Activated naive CD4-positive, alpha-beta T cell treated with anti-CD3 and anti-CD28 coated beads, Interleukin-2, amount 10 ng/mL, durations not matched to agents 7 days and 5 days (primary cell): ENCODE data around the gene FXYD2.
A peak's percentile ranks its signal among the peaks of the same experiment; 100 is the strongest.

Experiments used
- CTCF ChIA-PET: fragments of 350-600 bp; sonication (Branson Sonifier 250); formaldehyde crosslinking; loops from one replicate; lab custom pipeline; 2021; ENCODE audit warnings: antibody characterized with exemption; lab: Charles Lee
- DNase-seq: peaks from one replicate; pipeline ENCODE4 v3.0.0-alpha.2; 2020
- H3K27ac Mint-ChIP-seq: one replicate; pipeline ENCODE4 v1.8.0; 2021; ENCODE audit warnings: mild to moderate bottlenecking, moderate library complexity, mixed read lengths
- H3K27me3 Mint-ChIP-seq: one replicate; pipeline ENCODE4 v1.8.0; 2021; ENCODE audit warnings: mild to moderate bottlenecking, mixed read lengths
- H3K36me3 Mint-ChIP-seq: one replicate; pipeline ENCODE4 v1.8.0; 2021; ENCODE audit warnings: mixed read lengths
- H3K4me1 Mint-ChIP-seq: one replicate; pipeline ENCODE4 v1.8.0; 2021; ENCODE audit warnings: mixed read lengths
- H3K4me3 Mint-ChIP-seq: one replicate; pipeline ENCODE4 v1.8.0; 2021; ENCODE audit warnings: mild to moderate bottlenecking, moderate library complexity, mixed read lengths
- H3K9me3 Mint-ChIP-seq: one replicate; pipeline ENCODE4 v1.8.0; 2021; ENCODE audit warnings: mixed read lengths

The FXYD2 gene

DNA sequence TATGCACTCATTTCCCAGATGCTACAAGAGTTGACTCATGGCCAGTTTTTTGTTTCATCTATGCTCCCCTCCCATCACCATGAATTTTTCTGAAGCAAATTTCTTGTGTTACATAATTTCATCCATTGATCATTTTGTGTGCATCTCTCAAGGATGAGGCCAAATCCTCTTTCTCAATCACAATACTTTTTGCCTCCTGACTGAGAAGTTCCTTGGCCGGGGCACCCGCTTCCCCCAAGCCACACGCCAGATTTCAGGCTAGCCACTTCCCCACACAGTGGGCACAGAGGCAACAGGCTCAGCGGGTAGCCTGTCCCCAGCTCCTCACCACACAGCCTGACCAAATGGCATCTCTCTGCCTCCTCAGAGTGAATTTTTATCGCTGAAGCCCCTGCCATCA, 17.7 kb downstream of the FXYD2 start:
- H3K27me3 Mint-ChIP-seq, result peaks cover 58% of the 10 kb centered on the region
- no peaks in the 10 kb centered on the region for H3K36me3 Mint-ChIP-seq
- H3K9me3 Mint-ChIP-seq, result no peaks in the 10 kb centered on the region
- CTCF ChIA-PET, result interaction anchor here (0.6 to 7.5 kb wide), 32 partner anchors 8 to 465 kb away, joined by 3 to 270 read pairs (median 4); partner anchors contain the start of genes DSCAML1 and FXYD2
- H3K4me3 Mint-ChIP-seq, result no peak overlapping the region
- peaks cover 9% of the 10 kb centered on the region for H3K4me1 Mint-ChIP-seq
- H3K27ac Mint-ChIP-seq, result no peak overlapping the region
- no peak for DNase-seq

DNA sequence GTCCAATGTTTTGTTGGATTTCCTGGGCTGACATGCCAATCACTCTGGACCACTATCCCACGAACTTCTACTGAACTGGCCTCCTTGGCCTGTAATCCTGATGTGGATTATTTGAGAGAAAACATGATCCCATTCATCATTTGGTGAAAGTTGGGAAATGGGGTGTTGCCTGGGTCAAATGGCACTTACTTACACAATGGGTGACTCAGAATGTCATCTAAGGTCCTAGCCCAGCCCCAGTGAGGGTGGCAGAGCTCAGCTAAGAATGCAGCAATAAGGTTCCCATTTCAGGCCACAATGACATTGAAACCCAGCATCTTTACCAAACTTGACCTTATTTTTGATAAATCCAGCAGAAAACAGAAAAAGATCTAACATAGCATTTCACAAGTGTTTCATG, 19.5 kb downstream of the FXYD2 start:
- Mint-ChIP-seq H3K27me3 (peaks cover 57% of the 10 kb centered on the region), H3K4me3 (no peak overlapping the region), H3K9me3 (no peaks in the 10 kb centered on the region), H3K4me1 (peaks cover 9% of the 10 kb centered on the region), H3K36me3 (no peaks in the 10 kb centered on the region), H3K27ac (no peak overlapping the region)
- no peak for DNase-seq
- CTCF ChIA-PET, result interaction anchor here (0.7 to 7.5 kb wide), 6 partner anchors 13 to 249 kb away, joined by 3 to 84 read pairs (median 6); no protein-coding TSS in a partner anchor

DNA sequence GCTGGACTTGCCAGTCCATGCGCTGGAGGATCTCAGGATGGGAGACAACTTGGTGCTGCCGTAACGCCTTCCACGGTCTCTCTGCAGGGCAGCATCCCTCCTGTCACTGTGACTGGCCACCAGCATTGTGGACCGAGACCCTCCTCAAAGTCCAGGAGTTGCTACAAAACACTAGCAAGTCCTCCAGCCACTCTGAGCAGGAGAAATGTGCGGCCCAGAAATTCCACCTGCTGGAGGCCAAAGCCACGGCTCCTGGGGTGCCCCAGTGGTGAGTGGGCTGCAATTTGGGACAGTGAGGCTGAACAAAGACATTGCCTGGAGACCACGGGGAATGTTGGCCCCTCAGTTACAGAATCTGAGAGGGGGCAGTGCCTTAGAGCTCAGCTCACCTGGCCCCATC, 20.6 kb downstream of the FXYD2 start:
- Mint-ChIP-seq H3K9me3 (no peaks in the 10 kb centered on the region), H3K36me3 (no peaks in the 10 kb centered on the region), H3K27ac (no peak overlapping the region), H3K4me3 (no peak overlapping the region), H3K4me1 (peaks cover 4% of the 10 kb centered on the region), H3K27me3 (peaks cover 57% of the 10 kb centered on the region)
- CTCF ChIA-PET, result interaction anchor here (1.2 to 7.5 kb wide), 4 partner anchors 14 to 250 kb away, joined by 3 to 84 read pairs (median 10); no protein-coding TSS in a partner anchor
- DNase-seq, result no peak

DNA sequence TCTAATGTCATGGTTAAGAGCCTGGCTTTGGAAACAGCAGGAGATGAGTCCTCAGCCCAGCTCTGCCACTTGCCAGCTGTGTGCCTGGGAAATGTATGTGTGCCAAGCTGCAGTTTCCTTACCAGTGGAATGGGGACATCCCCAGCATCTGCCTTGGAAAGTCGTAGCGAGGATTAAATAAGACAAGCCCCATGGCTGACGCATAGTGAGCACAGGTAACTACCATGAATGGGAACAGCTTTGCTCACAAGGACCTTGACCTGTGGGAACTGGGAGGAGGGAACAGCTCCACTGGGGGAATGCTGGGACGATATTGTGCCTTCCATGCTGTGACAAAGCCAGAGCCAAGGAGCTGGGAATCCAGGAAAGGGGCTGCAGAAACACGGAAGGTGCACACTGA, 24.9 kb downstream of the FXYD2 start:
- CTCF ChIA-PET, result interaction anchor here (1.6 to 1.7 kb wide), 2 partner anchors 9 to 16 kb away, joined by 5 to 7 read pairs; no protein-coding TSS in a partner anchor

DNA sequence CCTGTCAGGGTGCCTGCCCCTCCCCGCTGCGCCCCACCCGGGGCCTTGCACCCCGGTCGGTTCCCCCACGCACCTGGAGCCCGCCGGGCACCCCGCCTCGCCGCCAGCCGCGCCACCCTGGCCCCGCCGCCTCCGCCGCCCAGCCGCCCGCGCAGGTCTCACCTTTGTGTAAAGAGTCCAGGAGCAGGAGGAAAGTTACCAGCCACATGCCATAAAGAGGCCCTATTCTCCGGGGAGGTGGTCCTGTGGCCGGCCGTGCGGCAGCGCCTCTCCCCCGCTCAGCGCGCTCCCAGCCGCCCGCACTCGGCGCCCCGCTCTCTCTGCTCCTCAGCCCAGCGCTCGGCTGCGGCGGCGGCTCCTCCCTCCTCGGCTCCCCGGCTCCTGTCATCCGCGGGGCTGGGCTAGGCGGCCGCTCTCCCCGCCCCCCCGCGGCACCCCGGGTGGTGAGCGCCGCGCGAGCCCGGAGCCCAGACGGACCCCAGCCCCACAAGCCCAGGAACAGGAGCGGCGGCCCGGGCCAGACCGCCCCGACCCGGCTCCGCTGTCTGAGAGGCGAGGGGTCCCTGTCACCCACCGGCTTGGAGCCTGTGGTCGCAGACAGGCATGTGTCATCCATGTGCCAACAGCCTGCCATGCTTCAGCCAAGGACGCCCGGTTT, 27.5 kb downstream of the FXYD2 start, which contains the start of gene DSCAML1:
DSCAML1 (minus strand) TSS at position 345 of the 658 bp plus-strand sequence; CDS start at position 208, 137 bp downstream.
- Mint-ChIP-seq H3K4me1 (peaks cover 3% of the 10 kb centered on the region), H3K27ac (no peak within 1 kb of the TSS), H3K27me3 (peaks cover 88% of the 10 kb centered on the region), H3K36me3 (no peaks in the 10 kb centered on the region), H3K4me3 (no peak within 1 kb of the TSS), H3K9me3 (no peaks in the 10 kb centered on the region)
- CTCF ChIA-PET, result interaction anchor here (0.9 to 1.5 kb wide), 3 partner anchors 11 to 370 kb away, joined by 3 read pairs; no protein-coding TSS in a partner anchor
- DNase-seq, result peak; percentile 44

More for the DNA sequence above, 24.9 kb downstream of the FXYD2 start:
- Mint-ChIP-seq H3K27me3 (peaks cover 74% of the 10 kb centered on the region), H3K36me3 (no peaks in the 10 kb centered on the region), H3K4me3 (no peak overlapping the region), H3K9me3 (no peaks in the 10 kb centered on the region), H3K4me1 (peaks cover 3% of the 10 kb centered on the region), H3K27ac (no peak overlapping the region)
- no peak for DNase-seq

DNA sequence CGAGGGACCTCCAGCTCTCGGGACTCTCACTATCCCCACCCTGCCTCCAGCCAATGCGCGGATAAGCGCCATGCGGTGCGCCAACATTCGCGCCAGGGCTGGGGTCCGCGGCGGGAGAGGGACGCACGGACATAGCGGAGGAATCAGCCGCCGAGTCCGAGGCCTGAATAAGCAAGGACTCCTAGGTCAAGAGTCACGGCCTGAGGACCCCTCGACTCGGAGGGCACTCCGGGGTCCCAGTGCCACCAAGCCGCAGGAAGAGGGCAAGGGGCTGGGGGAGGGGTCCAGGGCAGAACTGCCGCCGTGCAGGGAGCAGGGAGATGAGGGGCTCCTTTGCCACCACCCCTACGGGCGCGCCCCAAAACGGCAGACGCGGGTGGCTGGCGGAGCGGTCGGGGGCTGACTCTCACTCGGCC, 28.1 kb downstream of the FXYD2 start:
- Mint-ChIP-seq H3K4me1 (peaks cover 3% of the 10 kb centered on the region), H3K9me3 (no peaks in the 10 kb centered on the region), H3K27ac (no peak overlapping the region), H3K36me3 (no peaks in the 10 kb centered on the region), H3K4me3 (no peak overlapping the region), H3K27me3 (peaks cover 89% of the 10 kb centered on the region)
- CTCF ChIA-PET, result no interaction called here
- no peak for DNase-seq

DNA sequence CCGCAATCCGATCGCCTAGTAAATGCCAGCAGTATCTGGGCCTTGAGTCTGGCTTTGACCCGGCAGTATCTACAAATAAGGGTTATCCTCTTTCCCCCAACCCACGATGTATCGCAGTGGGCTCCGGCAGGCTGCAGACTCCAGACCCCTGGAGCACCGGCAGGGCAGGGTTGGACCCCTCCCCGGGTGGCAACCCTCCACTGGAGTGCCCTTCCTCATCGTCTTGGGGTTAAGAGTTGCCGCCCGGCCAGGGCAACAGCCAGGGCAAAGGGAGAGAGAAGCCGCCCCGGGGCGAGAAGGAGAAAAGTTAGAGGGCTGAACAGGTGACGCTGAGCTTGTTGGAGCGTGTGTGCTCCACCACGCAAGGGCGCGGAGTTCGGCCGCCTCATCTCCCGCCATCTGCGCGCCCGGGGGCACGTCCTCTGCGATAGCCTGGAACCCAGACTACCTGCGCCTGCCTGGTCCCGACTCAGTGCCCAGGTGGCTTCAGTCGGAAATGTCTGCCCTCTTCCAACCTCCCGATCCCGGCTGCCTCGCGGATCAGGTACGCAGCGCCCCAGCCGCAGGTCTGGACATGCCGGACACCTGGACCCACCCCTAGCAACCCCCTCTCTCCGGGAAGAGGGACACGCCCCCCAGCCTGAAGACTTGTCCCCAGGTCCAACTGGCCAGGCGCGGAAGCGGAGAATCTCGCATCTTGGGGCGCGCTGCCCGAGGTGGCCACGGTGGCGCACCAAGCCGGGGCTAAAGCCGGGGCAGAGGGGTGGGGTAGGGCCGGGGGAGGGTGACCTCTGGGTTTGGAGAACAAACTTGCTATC, 28.7 kb downstream of the FXYD2 start:
- CTCF ChIA-PET, result no interaction called here
- Mint-ChIP-seq H3K27me3 (peaks cover 95% of the 10 kb centered on the region), H3K4me1 (peaks cover 3% of the 10 kb centered on the region), H3K36me3 (no peaks in the 10 kb centered on the region), H3K4me3 (no peak overlapping the region), H3K9me3 (no peaks in the 10 kb centered on the region), H3K27ac (no peak overlapping the region)
- DNase-seq, result no peak

DNA sequence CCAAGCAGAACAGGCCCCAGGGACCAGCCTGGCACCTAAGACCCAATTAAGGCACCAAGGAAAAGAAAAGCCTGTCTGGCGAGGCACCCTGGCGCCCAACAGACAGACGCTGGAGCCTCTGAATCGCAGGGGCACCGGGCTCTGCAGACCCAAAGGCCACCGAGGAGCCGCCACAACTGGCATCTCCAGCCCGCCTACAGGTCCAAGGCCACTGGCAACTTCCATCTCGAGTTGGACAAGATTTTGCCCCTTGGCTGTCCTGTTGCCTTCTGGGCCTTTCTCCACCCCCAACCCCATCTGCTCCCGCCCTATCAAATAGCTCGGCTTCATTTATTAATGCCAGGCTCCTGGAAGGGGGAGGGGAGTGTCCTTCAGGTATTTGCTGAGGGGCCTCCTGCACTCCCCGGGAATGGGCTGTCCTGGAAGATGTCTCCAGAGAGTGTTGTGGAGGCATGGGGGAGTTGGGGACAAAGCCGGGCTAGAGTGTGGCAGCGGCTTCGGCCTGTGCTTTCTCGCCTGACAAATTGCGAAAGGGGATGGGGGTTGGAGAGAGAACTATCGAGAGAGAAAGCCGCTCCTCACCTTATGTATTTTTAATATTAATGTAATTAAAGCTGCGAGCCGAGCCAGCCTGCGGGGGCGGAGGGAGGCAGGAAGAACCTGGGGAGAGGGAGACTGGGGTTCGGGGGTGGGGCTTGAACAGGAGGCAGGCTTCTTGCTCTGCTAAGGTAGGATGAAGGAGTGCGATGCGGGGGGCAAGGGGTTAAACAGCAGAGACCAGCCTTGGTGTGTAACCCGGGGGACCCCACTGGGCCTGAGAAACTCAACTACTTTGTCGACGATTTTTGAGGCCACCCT, 29.5 kb downstream of the FXYD2 start:
- Mint-ChIP-seq H3K4me3 (no peak overlapping the region), H3K36me3 (no peaks in the 10 kb centered on the region), H3K4me1 (peaks cover 3% of the 10 kb centered on the region), H3K27me3 (peaks cover 92% of the 10 kb centered on the region), H3K27ac (no peak overlapping the region), H3K9me3 (no peaks in the 10 kb centered on the region)
- no peak for DNase-seq
- CTCF ChIA-PET, result no interaction called here

DNA sequence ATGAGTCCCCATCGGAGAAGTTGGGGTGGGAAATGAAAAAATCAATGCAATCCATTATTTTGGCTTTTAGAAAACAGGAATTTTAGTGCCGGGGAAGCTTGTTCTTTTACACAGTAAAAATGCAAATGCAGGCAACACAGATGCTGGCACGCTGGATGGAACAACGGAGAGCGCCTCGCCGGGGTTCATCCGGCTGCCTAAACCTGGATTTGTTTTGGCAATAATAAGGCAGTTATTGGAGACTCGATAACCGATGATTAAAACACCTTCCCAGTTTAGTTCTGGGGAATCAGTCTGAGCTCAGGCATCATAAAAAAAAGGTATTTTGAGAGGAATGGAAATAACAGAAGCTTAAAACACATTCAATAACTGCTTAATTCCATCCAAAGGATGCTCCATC, 30.4 kb downstream of the FXYD2 start:
- no peaks in the 10 kb centered on the region for H3K36me3 Mint-ChIP-seq
- H3K27me3 Mint-ChIP-seq, result peaks cover 92% of the 10 kb centered on the region
- no peak overlapping the region for H3K27ac Mint-ChIP-seq
- H3K4me1 Mint-ChIP-seq, result peaks cover 3% of the 10 kb centered on the region
- DNase-seq, result no peak
- no peak overlapping the region for H3K4me3 Mint-ChIP-seq
- CTCF ChIA-PET, result no interaction called here
- no peaks in the 10 kb centered on the region for H3K9me3 Mint-ChIP-seq

DNA sequence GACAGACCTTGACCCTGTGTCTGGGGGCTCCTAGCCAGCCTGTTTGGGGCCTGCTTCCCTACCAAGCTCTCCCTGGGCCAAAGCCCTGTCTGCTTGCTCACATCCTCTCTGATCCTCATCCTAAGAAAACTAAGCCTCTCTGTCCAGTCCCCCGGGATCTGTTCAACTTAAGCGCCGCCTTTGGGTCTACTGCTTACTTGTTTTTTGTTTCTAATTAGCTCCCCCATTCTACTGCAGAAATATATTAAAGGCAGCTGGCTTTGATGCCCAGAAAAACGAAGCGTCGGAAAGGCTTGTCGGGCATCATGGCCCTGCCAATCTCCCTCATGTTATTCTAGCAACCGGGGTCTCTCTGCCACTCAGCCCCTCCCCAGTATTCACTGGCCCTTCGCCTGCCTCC, 31.0 kb downstream of the FXYD2 start:
- peaks cover 92% of the 10 kb centered on the region for H3K27me3 Mint-ChIP-seq
- no peak overlapping the region for H3K4me3 Mint-ChIP-seq
- H3K4me1 Mint-ChIP-seq, result peaks cover 3% of the 10 kb centered on the region
- H3K9me3 Mint-ChIP-seq, result no peaks in the 10 kb centered on the region
- CTCF ChIA-PET, result interaction anchor here (0.6 kb wide), 1 partner anchor 18 kb away, joined by 3 read pairs; no protein-coding TSS in a partner anchor
- DNase-seq, result no peak
- no peaks in the 10 kb centered on the region for H3K36me3 Mint-ChIP-seq
- no peak overlapping the region for H3K27ac Mint-ChIP-seq

DNA sequence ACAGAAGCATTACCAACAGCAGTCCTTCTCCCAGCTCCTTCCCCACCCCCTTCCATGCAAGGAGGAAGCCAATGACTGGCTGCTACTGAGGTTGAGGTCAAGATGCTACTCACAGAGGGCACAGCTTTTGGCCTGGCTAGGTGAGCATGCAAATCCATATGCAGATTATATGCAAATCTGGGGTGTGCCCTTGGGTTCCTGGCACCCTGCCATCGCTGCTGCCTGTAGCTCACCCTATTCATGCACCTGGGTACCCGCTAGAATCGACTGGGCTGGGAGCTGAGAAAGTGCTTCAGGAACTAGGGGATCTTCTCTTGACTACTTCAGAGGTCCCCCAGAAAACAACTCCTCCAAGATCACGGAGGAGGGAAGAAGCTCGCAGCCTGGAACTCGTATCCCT, 31.6 kb downstream of the FXYD2 start:
- no peak for DNase-seq
- Mint-ChIP-seq H3K4me3 (no peak overlapping the region), H3K9me3 (no peaks in the 10 kb centered on the region), H3K27ac (no peak overlapping the region), H3K4me1 (peaks cover 3% of the 10 kb centered on the region), H3K36me3 (no peaks in the 10 kb centered on the region), H3K27me3 (peaks cover 93% of the 10 kb centered on the region)
- CTCF ChIA-PET, result interaction anchor here (0.6 kb wide), 1 partner anchor 17 kb away, joined by 3 read pairs; no protein-coding TSS in a partner anchor

DNA sequence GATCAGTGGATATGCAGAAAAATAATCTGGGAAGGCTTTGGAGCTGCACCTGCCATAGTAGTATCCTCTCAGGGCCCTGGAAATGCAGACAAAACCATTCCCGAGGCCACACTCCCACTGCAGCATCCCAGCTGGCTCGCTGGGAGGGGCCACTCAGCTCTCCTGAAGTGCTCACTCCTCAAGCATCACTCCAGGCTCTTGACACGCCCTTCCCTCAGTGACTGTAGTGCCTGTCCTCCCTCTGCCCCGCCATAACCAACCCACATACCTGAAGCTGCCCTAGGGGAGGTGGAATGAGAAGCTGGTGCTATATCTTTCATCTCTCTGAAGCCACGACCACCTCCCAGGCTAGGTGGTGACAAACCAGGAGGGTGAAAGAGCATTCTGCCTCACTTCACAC, 32.3 kb downstream of the FXYD2 start:
- CTCF ChIA-PET, result interaction anchor here (1.2 kb wide), 1 partner anchor 15 kb away, joined by 3 read pairs; no protein-coding TSS in a partner anchor
- H3K4me3 Mint-ChIP-seq, result no peak overlapping the region
- H3K27me3 Mint-ChIP-seq, result peaks cover 88% of the 10 kb centered on the region
- H3K9me3 Mint-ChIP-seq, result no peaks in the 10 kb centered on the region
- no peak for DNase-seq
- no peaks in the 10 kb centered on the region for H3K4me1 Mint-ChIP-seq
- H3K36me3 Mint-ChIP-seq, result no peaks in the 10 kb centered on the region
- no peak overlapping the region for H3K27ac Mint-ChIP-seq

DNA sequence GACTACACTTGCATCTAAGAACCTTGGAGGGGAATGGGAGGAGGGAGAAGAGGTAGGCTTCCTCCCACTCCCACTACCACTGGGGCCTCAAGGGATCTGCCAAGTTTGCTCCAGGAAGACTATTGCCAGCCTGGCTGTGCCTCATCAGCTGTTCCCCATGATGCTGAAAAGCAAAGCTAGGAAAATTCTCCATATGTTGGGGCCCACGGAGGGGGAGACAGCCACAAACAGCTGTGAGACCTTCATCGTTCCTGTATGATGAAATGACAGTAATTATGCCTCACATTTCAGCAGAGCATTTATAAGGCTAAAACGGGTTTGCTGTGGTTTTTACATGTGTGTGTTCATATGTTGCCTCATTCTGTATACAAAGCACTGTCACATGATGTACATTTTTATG, 34.3 kb downstream of the FXYD2 start:
- no peak for DNase-seq
- Mint-ChIP-seq H3K36me3 (no peaks in the 10 kb centered on the region), H3K4me1 (no peaks in the 10 kb centered on the region), H3K27me3 (peaks cover 82% of the 10 kb centered on the region), H3K27ac (no peak overlapping the region), H3K9me3 (no peaks in the 10 kb centered on the region), H3K4me3 (no peak overlapping the region)
- CTCF ChIA-PET, result interaction anchor here (1.1 kb wide), 1 partner anchor 17 kb away, joined by 3 read pairs; no protein-coding TSS in a partner anchor
